H1 (cell line): ENCODE data around the gene NR3C2. TPM values are rescaled to one million over a fixed set of nuclear protein-coding genes. Genes with fewer than 3 reads are reported as not detected.

ENCODE experiments used
- CTCF ChIA-PET: fragments of 300-600 bp; sonication (Branson Sonifier 250); formaldehyde crosslinking; loops from one replicate; lab custom pipeline; 2021; ENCODE audit not compliant: partially characterized antibody; lab: Charles Lee
- POLR2A ChIA-PET: fragments of 300-600 bp; sonication (Branson Sonifier 250); formaldehyde crosslinking; loops from one replicate; lab custom pipeline; 2021; ENCODE audit warnings: inconsistent platforms; ENCODE audit not compliant: partially characterized antibody; lab: Charles Lee
- DNase-seq, 2 experiments: peaks; one replicate each; pipeline versions ENCODE4 v3.0.0 to v3.0.0-alpha.2; 2010 to 2022; ENCODE audit warnings: low spot score in 2 of 2, low read depth in 1 of 2, mixed read lengths in 1 of 2
- FAIRE-seq: peaks from 2 replicates; lab custom pipeline; 2011; peaks lifted over from hg19 to GRCh38; lab: Jason Lieb, UNC
- H2AFZ ChIP-seq: 2 replicates; pipeline ENCODE4 v1.8.1; 2012; ENCODE audit warnings: low read length, inconsistent platforms
- H2AK5ac ChIP-seq: 2 replicates; pipeline ENCODE4 v1.6.1; 2013; ENCODE audit warnings: low read depth, low read length
- H2BK120ac ChIP-seq: replicated peaks from 2 replicates; pipeline ENCODE3; 2013; ENCODE audit warnings: low read depth, low read length, inconsistent platforms
- H2BK12ac ChIP-seq: 2 replicates; pipeline ENCODE4 v1.6.1; 2013; ENCODE audit warnings: low read depth, low read length
- H2BK15ac ChIP-seq: 2 replicates; pipeline ENCODE4 v1.6.1; 2013; ENCODE audit warnings: low read length
- H2BK20ac ChIP-seq: 2 replicates; pipeline ENCODE4 v1.6.1; 2013; ENCODE audit warnings: low read length
- H2BK5ac ChIP-seq: 2 replicates; pipeline ENCODE4 v1.6.1; 2013; ENCODE audit warnings: low read depth, low read length
- H3K14ac ChIP-seq: 2 replicates; pipeline ENCODE4 v1.6.1; 2013; ENCODE audit warnings: inconsistent platforms; ENCODE audit not compliant: insufficient read length
- H3K18ac ChIP-seq: 2 replicates; pipeline ENCODE4 v1.6.1; 2013; ENCODE audit warnings: low read length; ENCODE audit errors: extremely low read depth
- H3K23ac ChIP-seq: 2 replicates; pipeline ENCODE4 v1.6.1; 2013; ENCODE audit warnings: inconsistent platforms; ENCODE audit not compliant: insufficient read length
- H3K23me2 ChIP-seq: 2 replicates; pipeline ENCODE4 v1.6.1; 2013; ENCODE audit warnings: low read depth, low read length
- H3K27ac ChIP-seq: 2 replicates; pipeline ENCODE4 v1.6.1; 2011; ENCODE audit warnings: low read depth, low read length, inconsistent platforms
- H3K27me3 ChIP-seq, 4 experiments: replicated peaks in 1 of 4; 1 replicate in 1 of 4; 2 replicates in 3 of 4; pipeline versions ENCODE4 v1.6.1 to v1.8.1; 2011 to 2013; ENCODE audit warnings: low read length in 3 of 4, mild to moderate bottlenecking in 3 of 4, inconsistent platforms in 2 of 4, mixed read lengths in 2 of 4, moderate library complexity in 1 of 4; ENCODE audit not compliant: control insufficient read depth in 3 of 4, insufficient read depth in 3 of 4; ENCODE audit errors: extremely low read depth in 1 of 4
- H3K36me3 ChIP-seq, 4 experiments: 2 replicates each; pipeline versions ENCODE4 v1.6.1 to v1.8.1; 2011 to 2013; ENCODE audit warnings: mild to moderate bottlenecking in 4 of 4, low read length in 3 of 4, moderate library complexity in 2 of 4, control low read depth in 1 of 4, inconsistent platforms in 1 of 4; ENCODE audit not compliant: insufficient read depth in 4 of 4, control insufficient read depth in 2 of 4
- H3K4ac ChIP-seq: replicated peaks from 2 replicates; pipeline ENCODE3; 2013; ENCODE audit warnings: low read length, low read depth, mixed read lengths, inconsistent platforms; ENCODE audit not compliant: insufficient read length
- H3K4me1 ChIP-seq, 4 experiments: replicated peaks in 1 of 4; 1 replicate in 1 of 4; 2 replicates in 3 of 4; pipeline versions ENCODE4 v1.6.1 to v1.8.1; 2011 to 2013; ENCODE audit warnings: low read length in 3 of 4, inconsistent platforms in 2 of 4, mixed read lengths in 1 of 4; ENCODE audit not compliant: insufficient read depth in 4 of 4, control insufficient read depth in 3 of 4
- H3K4me2 ChIP-seq, 2 experiments: 2 replicates each; pipeline versions ENCODE4 v1.6.1 to v1.8.1; 2011 to 2013; ENCODE audit warnings: low read depth in 2 of 2, low read length in 2 of 2, control low read depth in 1 of 2, inconsistent platforms in 1 of 2, mild to moderate bottlenecking in 1 of 2; ENCODE audit not compliant: insufficient read depth in 1 of 2
- H3K4me3 ChIP-seq, 4 experiments: fragments of 200-600, 300-600 bp in 1 of 4; sonication (generic), shearing (Covaris generic), sonication (Bioruptor Twin) in 1 of 4; 2 replicates each; pipeline versions ENCODE4 v1.5.1 to v1.8.1; 2011 to 2016; ENCODE audit warnings: low read length in 4 of 4, low read depth in 3 of 4, control low read depth in 2 of 4, inconsistent platforms in 2 of 4, mild to moderate bottlenecking in 2 of 4, mixed read lengths in 1 of 4, moderate library complexity in 1 of 4; ENCODE audit not compliant: insufficient read depth in 2 of 4; ENCODE audit errors: extremely low read depth in 1 of 4
- H3K56ac ChIP-seq: replicated peaks from 2 replicates; pipeline ENCODE3; 2013; ENCODE audit warnings: low read depth, mild to moderate bottlenecking, mixed read lengths, low read length, inconsistent platforms; ENCODE audit not compliant: insufficient read length
- H3K79me1 ChIP-seq: 2 replicates; pipeline ENCODE4 v1.6.1; 2013; ENCODE audit warnings: low read depth, low read length, control low read depth
- H3K79me2 ChIP-seq, 2 experiments: 2 replicates each; pipeline versions ENCODE4 v1.6.1 to v1.8.1; 2012 to 2013; ENCODE audit warnings: low read length in 2 of 2, mild to moderate bottlenecking in 2 of 2, inconsistent platforms in 1 of 2; ENCODE audit not compliant: insufficient read depth in 2 of 2, control insufficient read depth in 1 of 2
- H3K9ac ChIP-seq, 4 experiments: replicated peaks in 1 of 4; 1 replicate in 1 of 4; 2 replicates in 3 of 4; pipeline versions ENCODE4 v1.6.1 to v1.8.1; 2011 to 2013; ENCODE audit warnings: low read depth in 3 of 4, low read length in 3 of 4, control low read depth in 2 of 4, mild to moderate bottlenecking in 2 of 4, moderate library complexity in 2 of 4, inconsistent platforms in 1 of 4; ENCODE audit errors: extremely low read depth in 1 of 4
- H3K9me3 ChIP-seq, 2 experiments: 2 replicates each; pipeline versions ENCODE4 v1.6.1 to v1.8.1; 2012 to 2013; ENCODE audit warnings: mild to moderate bottlenecking in 2 of 2, moderate library complexity in 2 of 2, control low read depth in 1 of 2, inconsistent platforms in 1 of 2, low read depth in 1 of 2, low read length in 1 of 2, mixed read lengths in 1 of 2; ENCODE audit not compliant: insufficient read depth in 2 of 2
- H4K20me1 ChIP-seq, 2 experiments: replicated peaks in 1 of 2; 2 replicates each; pipeline versions ENCODE3 to v1.8.1; 2011 to 2013; ENCODE audit warnings: inconsistent platforms in 2 of 2, low read length in 2 of 2, mild to moderate bottlenecking in 1 of 2; ENCODE audit not compliant: insufficient read depth in 2 of 2, control insufficient read depth in 1 of 2
- H4K5ac ChIP-seq: 2 replicates; pipeline ENCODE4 v1.6.1; 2013; ENCODE audit warnings: low read length, low read depth, mixed read lengths, inconsistent platforms; ENCODE audit not compliant: insufficient read length
- H4K8ac ChIP-seq: 2 replicates; pipeline ENCODE4 v1.8.0; 2013; ENCODE audit warnings: mild to moderate bottlenecking, moderate library complexity, low read length, inconsistent platforms; ENCODE audit not compliant: insufficient read depth; ENCODE audit errors: extremely low read depth
- H4K91ac ChIP-seq: replicated peaks from 2 replicates; pipeline ENCODE3; 2013; ENCODE audit warnings: low read length, mixed read lengths, inconsistent platforms; ENCODE audit not compliant: insufficient read length
- BACH1 ChIP-seq: IDR thresholded peaks from 2 replicates; pipeline ENCODE4 v1.6.1; 2012; ENCODE audit warnings: low read length, improper control_type of control experiment
- CBX5 ChIP-seq: fragments of 300-800, 300-1000 bp; sonication (generic); IDR thresholded peaks from 2 replicates; pipeline ENCODE4 v1.7.1; 2016; ENCODE audit warnings: antibody characterized with exemption, low read length, low read depth
- CHD2 ChIP-seq: IDR thresholded peaks from 2 replicates; pipeline ENCODE4 v1.6.1; 2012; ENCODE audit warnings: low read length, improper control_type of control experiment
- EP300 ChIP-seq, 2 experiments: IDR thresholded peaks; 1 replicate in 1 of 2; 2 replicates in 1 of 2; pipeline ENCODE4 v1.6.1; 2011 to 2012; ENCODE audit warnings: low read depth in 2 of 2, low read length in 2 of 2, mild to moderate bottlenecking in 2 of 2, borderline replicate concordance in 1 of 2, inconsistent platforms in 1 of 2, moderate library complexity in 1 of 2
- EZH2 ChIP-seq: fragments of 200-600 bp; sonication (generic); IDR thresholded peaks from 2 replicates; pipeline ENCODE4 v1.7.1; 2012; ENCODE audit warnings: low read depth, mild to moderate bottlenecking, moderate library complexity, low read length, inconsistent platforms; ENCODE audit not compliant: severe bottlenecking
- FOSL1 ChIP-seq: IDR thresholded peaks from 2 replicates; pipeline ENCODE4 v1.6.1; 2011; ENCODE audit warnings: mild to moderate bottlenecking, low read depth, low read length, moderate library complexity; ENCODE audit not compliant: insufficient read depth
- HDAC6 ChIP-seq: IDR thresholded peaks from one replicate; pipeline ENCODE4 v1.7.1; 2012; ENCODE audit warnings: low read depth, mild to moderate bottlenecking, inconsistent platforms, low read length, moderate library complexity
- KDM4A ChIP-seq: IDR thresholded peaks from one replicate; pipeline ENCODE4 v1.7.1; 2012; ENCODE audit warnings: low read depth, mild to moderate bottlenecking, moderate library complexity, low read length, inconsistent platforms; ENCODE audit not compliant: severe bottlenecking
- MAFK ChIP-seq: IDR thresholded peaks from 2 replicates; pipeline ENCODE4 v1.6.1; 2012; ENCODE audit warnings: low read depth, mild to moderate bottlenecking, improper control_type of control experiment, low read length
- NRF1 ChIP-seq: IDR thresholded peaks from 2 replicates; pipeline ENCODE4 v1.6.1; 2011; ENCODE audit warnings: mild to moderate bottlenecking, low read depth, low read length, improper control_type of control experiment
- PHF8 ChIP-seq: fragments of 200-600 bp; sonication (generic); conservative IDR thresholded peaks from 2 replicates; pipeline ENCODE4 v1.7.1; 2012; ENCODE audit warnings: low read depth, mild to moderate bottlenecking, inconsistent platforms, low read length, moderate library complexity
- POLR2A ChIP-seq, 2 experiments: IDR thresholded peaks; 1 replicate in 1 of 2; 2 replicates in 1 of 2; pipeline ENCODE4 v1.6.1; 2011; ENCODE audit warnings: low read depth in 2 of 2, low read length in 2 of 2, mild to moderate bottlenecking in 2 of 2; ENCODE audit errors: control extremely low read depth in 1 of 2
- RXRA ChIP-seq: IDR thresholded peaks from 2 replicates; pipeline ENCODE4 v1.6.1; 2011; ENCODE audit warnings: low read depth, mild to moderate bottlenecking, low read length, moderate library complexity; ENCODE audit not compliant: insufficient read depth
- YY1 ChIP-seq: IDR thresholded peaks from 2 replicates; pipeline ENCODE4 v1.6.1; 2011; ENCODE audit warnings: low read depth, mild to moderate bottlenecking, low read length
- WGBS, 2 experiments: shearing (Covaris generic) in 1 of 2; methylation state at CpG; one replicate each; pipeline versions ENCODE4 v1.1.6 to v1.1.7; 2013 to 2015; ENCODE audit warnings: low lambda C conversion rate in 2 of 2, mixed read lengths in 2 of 2, inconsistent platforms in 1 of 2, low coverage in 1 of 2, missing lambda C conversion rate in 1 of 2; ENCODE audit not compliant: insufficient replicate concordance in 2 of 2, insufficient coverage in 1 of 2, insufficient read length in 1 of 2; ENCODE audit errors: extremely low coverage in 1 of 2, missing lambda C conversion rate in 1 of 2; 5-methylcytosine and 5-hydroxymethylcytosine counted together
- polyA plus RNA-seq, 7 experiments: library from polyadenylated mRNA; depleted of rRNA in 3 of 7; stranded (reverse) in 5 of 7; unstranded in 2 of 7; fragments of >200 nt in 5 of 7; fragments of 200-250 nt in 2 of 7; gene quantifications; 1 replicate in 5 of 7; 2 replicates in 1 of 7; 4 replicates in 1 of 7; pipeline versions ENCODE4 v1.2.1 to v1.2.3, GENCODE V29; 2011 to 2013; ENCODE audit warnings: missing spikeins in 2 of 7, mixed read lengths in 2 of 7
- total RNA-seq: library from RNA; stranded (reverse); fragmentation: NEBNext Ultra II Directional; extraction: Animal tissue kit (Norgen Biotek cat#: 25700); gene quantifications from 2 replicates; pipeline ENCODE4 v1.2.1, GENCODE V29; 2021

Gene NR3C2
- total and polyA plus RNA-seq, 2 of the 8 experiments (the other 6 are each of a cell fraction or from before 2014, with no cell fraction given): 0.80 to 3.9 TPM

DNA sequence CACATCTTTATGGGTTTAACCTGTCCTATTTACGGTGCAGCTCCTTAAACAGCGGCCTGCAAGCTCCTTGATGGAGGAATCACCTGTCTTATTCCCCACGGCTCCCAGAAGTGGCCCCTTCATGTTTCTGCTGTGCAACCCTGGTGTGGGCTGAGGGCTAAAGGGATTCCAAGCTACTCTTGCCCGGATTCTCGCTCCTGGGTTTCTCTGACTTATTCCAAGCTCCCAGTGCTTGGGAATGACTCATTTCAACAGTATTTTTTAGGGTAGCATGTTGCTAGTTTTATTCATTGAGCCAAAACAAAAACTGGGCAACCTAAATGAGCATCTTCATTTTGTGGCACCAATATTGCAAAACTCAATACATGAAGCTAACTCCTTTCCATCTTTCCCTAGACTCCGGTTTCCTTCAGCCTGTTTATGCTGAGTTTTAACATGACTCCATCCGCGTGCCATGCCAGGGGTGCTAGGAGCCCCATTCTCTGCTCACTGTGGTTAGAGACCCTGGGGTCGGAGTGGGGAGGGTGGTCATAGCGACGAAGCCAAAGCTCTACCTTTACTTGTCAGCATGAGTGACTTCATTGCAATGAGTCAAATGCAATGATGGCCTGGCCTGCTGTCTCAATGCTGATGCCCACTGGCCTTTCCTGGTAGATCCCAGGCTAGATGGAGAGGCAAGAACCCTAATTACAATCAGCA is 349.7 kb downstream of the NR3C2 start:
- no peaks in the 10 kb centered on the region for H4K20me1 ChIP-seq
- H4K5ac ChIP-seq: no peak overlapping the region
- no peak overlapping the region for H4K8ac ChIP-seq
- H3K9ac ChIP-seq: no peak overlapping the region
- no peak overlapping the region for H3K56ac ChIP-seq
- no peak overlapping the region for H3K23ac ChIP-seq
- H3K79me2 ChIP-seq: no peaks in the 10 kb centered on the region
- no peak overlapping the region for H2AFZ ChIP-seq
- no peak overlapping the region for H2BK120ac ChIP-seq
- H3K9me3 ChIP-seq: no peaks in the 10 kb centered on the region
- no peaks in the 10 kb centered on the region for H3K27me3 ChIP-seq
- no peak overlapping the region for H2AK5ac ChIP-seq
- no peak overlapping the region for H3K4me2 ChIP-seq
- ChIA-PET POLR2A (no interaction called here), CTCF (interaction anchor here (1.3 to 1.4 kb wide), 2 partner anchors 8 to 11 kb away, joined by 3 to 9 read pairs; no protein-coding TSS in a partner anchor)
- H2BK5ac ChIP-seq: no peak overlapping the region
- no peaks in the 10 kb centered on the region for H3K23me2 ChIP-seq
- H3K79me1 ChIP-seq: no peaks in the 10 kb centered on the region
- H3K4me3 ChIP-seq: no peak overlapping the region
- 91% methylated on average over 11 of the region's 11 CpGs; no CpG with 5 or more reads in 1 of the 2 experiments for WGBS, 2 experiments
- no peak overlapping the region for H2BK15ac ChIP-seq
- no peak overlapping the region for H3K4ac ChIP-seq
- no peak overlapping the region for H3K27ac ChIP-seq
- no peak for DNase-seq
- no peaks in the 10 kb centered on the region; a peak in 1 of 7 replicates for H3K4me1 ChIP-seq
- no peak overlapping the region for H2BK12ac ChIP-seq
- no peak overlapping the region for H2BK20ac ChIP-seq
- no peak overlapping the region for H3K14ac ChIP-seq
- no peak for FAIRE-seq
- no peaks in the 10 kb centered on the region for H3K36me3 ChIP-seq
- no peak overlapping the region for H4K91ac ChIP-seq
- H3K18ac ChIP-seq: no peak overlapping the region
- TF ChIP-seq BACH1 (no peak), MAFK (no peak), NRF1 (no peak), FOSL1 (no peak), RXRA (no peak), PHF8 (no peak), EP300 (IDR thresholded peaks at IDR 0.05; ENCODE audit: borderline replicate concordance in 1 of 2, low read depth in 2 of 2, low read length in 2 of 2) (no peak), CHD2 (no peak), POLR2A (IDR thresholded peaks at IDR 0.05; ENCODE audit: control extremely low read depth in 1 of 2, low read depth in 2 of 2, low read length in 2 of 2) (no peak), HDAC6 (no peak), CBX5 (no peak), EZH2 (no peak), KDM4A (no peak), YY1 (no peak)
